Measurements from ENCODE around the gene ARHGAP24.

- no peak for TF ChIP-seq POLR2AphosphoS5 (IDR thresholded peaks at IDR 0.05)
- no peak for TF ChIP-seq CTCF (IDR thresholded peaks at IDR 0.05)
Measured at GRCh38 chr4:85587952-85588351, 113.0 kb downstream of the ARHGAP24 start.
